ENCODE measurements around the gene PIF1.

Gene PIF1, protein sequence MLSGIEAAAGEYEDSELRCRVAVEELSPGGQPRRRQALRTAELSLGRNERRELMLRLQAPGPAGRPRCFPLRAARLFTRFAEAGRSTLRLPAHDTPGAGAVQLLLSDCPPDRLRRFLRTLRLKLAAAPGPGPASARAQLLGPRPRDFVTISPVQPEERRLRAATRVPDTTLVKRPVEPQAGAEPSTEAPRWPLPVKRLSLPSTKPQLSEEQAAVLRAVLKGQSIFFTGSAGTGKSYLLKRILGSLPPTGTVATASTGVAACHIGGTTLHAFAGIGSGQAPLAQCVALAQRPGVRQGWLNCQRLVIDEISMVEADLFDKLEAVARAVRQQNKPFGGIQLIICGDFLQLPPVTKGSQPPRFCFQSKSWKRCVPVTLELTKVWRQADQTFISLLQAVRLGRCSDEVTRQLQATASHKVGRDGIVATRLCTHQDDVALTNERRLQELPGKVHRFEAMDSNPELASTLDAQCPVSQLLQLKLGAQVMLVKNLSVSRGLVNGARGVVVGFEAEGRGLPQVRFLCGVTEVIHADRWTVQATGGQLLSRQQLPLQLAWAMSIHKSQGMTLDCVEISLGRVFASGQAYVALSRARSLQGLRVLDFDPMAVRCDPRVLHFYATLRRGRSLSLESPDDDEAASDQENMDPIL

DNA sequence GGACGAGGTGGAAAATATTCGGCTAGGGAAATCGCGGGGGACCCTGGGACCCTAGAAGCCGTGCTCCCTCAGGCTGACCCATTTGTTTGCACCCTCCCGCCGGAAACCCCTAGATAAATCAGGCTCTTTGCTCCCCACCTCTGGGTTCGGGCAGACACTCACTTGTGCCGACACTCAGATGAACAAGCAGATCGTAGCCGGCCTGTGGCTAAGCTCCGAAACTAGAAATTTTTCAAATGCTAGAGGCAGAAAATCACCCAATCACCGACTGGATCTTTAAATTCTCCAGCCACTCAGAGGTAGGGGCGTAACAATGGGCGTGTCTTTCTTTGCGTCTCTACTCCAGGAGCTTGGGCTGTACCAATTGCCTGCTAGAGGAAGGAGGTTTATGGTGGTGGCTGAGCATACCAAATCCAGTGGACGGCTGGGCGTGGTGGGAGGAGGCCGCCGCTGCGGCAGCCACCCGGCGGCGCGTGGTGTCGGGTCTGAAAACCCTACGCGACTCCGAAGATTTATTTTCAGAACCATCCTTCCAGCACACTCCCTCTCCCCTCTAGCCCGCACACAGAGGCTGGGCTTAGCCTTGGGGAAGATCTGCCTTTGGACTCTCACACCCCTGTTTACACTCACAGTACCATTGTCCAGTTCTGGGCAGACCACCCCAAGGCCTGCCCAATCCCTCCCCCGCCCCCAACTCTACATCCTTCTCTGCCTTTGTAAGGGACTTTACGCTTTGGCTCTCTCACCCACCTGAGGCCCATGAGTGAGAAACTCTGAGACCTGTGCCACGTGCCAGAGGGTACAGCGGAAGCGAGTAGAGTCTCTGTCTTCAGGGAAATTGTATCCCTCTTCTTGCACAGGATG is at the start of gene PIF1:
TSS of gene PIF1 (minus strand) at position 217 of the 864 bp plus-strand sequence. CDS start 1,312 bp downstream, outside the sequence.
- peak; percentile 99 for DNase-seq (ENCODE audit: low read depth)

DNA sequence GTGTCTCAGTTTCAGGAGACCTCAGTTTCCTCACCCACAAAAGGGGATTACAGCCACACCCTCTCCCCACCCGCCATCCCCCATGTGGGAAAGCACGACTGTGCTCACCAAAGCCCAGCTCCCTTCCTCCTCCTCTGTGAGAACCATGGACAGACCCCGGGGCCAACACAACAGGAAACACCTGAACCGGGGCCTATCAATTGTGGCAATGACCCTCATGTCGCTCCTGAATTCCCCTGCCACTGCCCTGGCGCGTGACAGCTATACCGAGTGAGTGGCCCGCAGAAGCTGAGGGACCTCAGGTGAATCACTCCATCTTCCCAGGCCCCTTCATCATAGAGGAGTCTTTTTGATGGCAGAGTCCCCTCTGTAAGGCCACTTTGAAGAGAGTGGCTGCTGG is 44.9 kb upstream of the PIF1 start:
- DNase-seq (ENCODE audit: low read depth), result no peak

DNA sequence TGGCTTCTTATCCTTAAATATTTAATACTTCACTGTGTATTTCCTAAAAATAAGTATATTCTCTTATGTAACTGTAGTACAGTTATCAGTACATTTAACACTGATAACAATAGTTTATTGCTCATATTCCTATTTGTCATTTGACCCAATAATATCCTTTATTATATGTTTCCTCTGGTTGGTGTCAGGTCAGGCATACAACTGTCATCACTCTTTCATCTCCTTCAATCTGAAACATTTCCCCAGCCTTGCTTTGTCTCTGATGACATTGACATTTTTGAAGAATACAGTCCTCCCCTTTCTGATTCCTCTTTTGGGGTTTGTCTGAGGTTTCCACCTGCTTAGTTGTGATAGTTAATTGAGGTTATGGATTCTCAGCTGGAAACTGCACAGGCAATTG is 44.1 kb upstream of the PIF1 start:
- no peak for DNase-seq (ENCODE audit: low read depth)

DNA sequence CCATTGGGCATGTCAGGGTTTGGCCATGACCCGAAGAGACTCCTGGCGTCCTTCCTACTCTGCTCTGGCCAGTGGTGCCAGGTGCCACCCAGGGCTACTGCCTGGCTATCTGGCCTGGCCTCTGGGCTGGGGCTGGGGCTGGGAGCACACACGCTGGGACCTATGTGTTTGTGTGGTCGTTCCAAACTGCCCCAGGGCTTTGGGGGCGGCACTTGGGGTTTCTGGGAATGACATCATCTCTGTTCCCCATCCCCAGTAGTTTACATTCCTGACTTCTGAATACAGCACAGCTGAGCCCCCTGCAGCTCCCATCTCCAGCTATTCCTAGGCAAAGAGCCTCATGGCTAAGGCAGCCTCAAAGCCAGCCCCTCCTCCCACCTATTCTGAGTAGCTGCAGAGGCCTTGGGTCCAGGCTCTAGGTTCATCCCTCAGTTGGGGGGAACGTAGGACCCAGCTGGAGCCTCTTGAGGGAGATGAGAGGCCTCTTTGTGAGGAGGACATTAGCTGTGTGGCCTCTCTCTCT is 40.6 kb upstream of the PIF1 start:
- DNase-seq (ENCODE audit: low read depth), result no peak

DNA sequence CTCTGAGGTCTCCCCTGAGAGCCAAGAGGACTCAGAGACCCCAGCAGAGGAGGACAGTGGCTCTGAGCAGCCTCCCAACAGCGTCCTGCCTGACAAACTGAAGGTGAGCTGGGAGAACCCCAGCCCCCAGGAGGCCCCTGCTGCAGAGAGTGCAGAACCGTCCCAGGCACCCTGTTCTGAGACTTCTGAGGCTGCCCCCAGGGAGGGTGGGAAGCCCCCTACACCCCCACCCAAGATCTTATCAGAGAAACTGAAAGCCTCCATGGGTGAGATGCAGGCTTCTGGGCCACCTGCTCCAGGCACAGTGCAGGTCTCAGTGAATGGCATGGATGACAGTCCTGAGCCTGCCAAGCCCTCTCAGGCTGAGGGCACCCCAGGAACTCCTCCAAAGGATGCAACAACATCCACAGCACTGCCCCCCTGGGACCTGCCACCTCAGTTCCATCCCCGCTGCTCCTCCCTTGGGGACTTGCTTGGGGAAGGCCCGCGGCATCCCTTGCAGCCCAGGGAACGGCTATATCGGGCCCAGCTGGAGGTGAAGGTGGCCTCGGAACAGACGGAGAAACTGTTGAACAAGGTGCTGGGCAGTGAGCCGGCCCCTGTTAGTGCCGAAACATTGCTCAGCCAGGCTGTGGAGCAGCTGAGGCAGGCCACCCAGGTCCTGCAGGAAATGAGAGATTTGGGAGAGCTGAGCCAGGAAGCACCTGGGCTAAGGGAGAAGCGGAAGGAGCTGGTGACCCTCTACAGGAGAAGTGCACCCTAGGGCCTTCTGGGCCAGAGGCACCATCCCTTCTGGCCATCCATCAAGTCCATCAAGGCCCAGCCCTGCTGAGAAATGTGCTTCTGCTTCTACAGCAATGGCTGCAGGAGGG is 39.9 kb upstream of the PIF1 start:
- no peak for DNase-seq (ENCODE audit: low read depth)

DNA sequence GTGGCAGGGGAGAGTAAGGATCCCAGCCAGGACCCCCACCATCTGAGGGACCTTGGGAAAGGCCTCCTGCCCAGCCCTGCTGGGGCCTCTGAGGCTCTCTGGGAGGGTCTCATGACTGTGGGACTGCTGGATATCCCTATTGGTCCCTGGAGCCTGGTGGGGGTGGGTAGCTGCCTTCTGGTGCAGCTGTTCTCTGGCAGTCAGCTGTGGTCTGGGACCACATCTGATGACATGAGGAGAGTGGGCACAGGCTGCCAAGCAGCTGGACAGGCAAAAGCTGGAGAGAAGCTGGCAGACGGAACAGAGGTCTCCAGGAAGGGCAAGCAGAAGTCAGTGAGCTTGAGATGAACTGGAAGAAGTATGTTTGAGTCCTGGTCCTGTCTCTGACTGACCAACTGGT is 38.6 kb upstream of the PIF1 start:
- no peak for DNase-seq (ENCODE audit: low read depth)

DNA sequence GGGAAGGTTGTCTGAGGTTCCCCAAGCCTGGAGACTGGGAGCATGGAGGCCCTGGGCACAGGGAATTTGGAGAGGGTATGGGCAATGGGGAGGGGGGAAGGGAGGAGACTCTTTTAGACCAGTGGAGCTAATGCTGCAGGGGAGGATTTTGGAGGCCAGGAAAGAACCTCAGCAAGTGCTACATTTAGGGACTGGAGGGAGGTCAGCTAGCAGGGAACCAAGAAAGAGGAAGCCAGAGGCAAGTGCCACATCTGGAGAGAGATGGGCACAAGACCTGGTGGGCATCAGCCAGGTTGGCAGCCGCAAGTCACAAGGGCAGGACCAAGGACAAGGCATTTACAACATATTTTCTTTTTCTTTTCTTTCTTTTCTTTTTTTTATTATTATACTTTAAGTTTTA is 37.0 kb upstream of the PIF1 start:
- DNase-seq (ENCODE audit: low read depth), result no peak

DNA sequence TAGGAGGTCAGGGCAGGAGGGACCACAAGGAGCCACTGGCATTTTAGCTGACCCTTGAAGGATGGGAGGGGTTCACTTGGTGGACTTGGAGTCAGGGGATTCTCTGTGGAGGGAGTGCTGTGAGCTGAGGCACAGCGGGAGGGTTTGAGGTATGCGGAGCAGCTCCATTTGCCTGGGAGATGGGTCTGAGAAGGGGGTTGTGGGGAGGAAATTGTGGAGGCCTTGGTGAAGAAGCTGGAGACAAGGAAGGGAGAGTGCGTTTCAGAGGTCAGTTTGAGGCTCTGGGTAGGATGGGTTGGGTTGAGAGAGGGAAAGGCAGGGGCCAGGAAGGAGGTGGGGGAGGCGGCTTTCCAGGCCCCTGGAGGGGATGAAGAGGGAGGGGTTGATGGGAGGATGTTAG is 36.5 kb upstream of the PIF1 start:
- no peak for DNase-seq (ENCODE audit: low read depth)

DNA sequence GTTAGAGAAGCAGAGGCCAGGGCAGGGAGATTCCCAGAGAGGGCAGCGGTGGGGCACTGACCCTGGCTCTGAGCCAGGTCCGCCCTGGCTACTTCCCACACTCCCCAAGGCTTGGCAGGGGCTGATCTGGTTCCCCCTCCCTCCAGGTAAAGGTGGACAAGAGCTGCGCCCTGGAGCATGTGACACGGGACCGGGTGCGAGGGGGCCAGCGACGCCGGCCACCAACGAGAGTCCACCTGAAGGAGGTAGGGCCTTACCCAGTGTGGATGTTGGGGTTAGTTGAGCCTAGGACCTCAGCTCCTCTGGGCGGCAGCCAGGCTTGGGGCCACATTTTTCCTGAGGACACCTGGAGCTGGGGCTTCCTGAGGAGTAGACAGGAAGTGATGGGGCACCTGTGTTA is 35.9 kb upstream of the PIF1 start:
- DNase-seq (ENCODE audit: low read depth), result no peak

DNA sequence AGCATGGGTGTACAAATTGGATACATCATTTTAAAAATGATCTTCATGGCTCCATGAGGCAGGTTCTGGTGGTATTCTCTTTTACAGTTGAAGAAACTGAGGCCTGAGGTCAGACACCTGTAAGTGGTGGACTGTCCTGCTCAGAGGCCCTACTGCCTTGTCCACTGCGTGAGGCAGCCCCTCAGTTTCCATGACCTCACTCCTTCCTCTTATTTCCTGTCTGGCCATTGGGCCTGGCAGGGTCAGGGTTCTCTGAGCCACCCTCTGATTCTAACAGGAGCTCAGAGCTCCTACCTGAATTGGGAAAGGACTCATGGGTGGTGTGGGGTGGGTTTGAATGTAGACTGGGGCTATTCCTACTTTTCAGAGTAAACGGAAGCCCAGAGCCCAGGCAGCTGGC is 33.8 kb upstream of the PIF1 start:
- no peak for DNase-seq (ENCODE audit: low read depth)

DNA sequence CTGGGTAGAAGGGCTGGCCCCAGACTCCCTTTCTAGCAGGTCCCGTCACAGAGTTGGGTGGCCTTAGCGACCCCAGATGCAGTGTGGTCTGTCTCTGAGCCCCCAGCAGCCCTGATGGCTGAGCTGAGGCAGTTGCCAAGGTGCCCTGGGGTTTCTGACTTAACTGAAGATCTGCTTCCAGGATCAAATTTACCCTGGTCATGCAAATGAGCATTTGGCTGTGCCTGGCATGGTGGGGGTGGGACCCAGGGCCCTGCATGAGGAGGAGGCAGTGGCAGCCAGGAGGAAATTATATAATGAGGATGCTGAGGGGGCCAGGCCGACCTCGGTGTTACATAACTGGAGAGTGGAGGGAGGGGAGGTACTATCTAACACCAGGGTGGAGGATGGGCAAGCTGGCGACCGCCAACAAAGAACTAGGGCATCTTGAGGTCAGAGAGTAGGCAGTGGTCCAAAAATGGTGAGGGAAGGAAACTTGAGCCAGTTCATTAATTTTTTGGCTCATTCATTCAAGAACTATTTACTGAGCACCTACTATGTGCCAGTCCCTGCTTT is 32.7 kb upstream of the PIF1 start:
- no peak for DNase-seq (ENCODE audit: low read depth)

DNA sequence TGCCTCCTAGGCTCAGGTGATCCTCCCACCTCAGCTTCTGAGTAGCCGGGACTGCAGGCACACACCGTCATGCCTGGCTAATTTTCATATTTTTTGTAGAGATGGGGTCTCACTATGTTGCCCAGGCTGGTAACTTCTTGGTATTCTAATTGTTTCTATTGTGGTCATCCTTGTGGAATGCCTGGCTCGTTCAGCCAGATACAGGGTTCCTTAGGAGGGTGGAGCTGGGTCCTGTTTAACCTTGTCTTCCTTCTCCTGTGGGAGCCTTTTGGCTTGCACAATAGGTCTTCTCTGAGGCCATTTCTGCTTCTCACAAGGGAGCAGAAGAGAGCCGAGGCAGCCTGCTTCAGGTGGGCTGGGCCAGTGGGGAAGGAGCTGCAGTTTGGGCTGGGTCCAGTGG is 32.0 kb upstream of the PIF1 start:
- DNase-seq (ENCODE audit: low read depth), result no peak

DNA sequence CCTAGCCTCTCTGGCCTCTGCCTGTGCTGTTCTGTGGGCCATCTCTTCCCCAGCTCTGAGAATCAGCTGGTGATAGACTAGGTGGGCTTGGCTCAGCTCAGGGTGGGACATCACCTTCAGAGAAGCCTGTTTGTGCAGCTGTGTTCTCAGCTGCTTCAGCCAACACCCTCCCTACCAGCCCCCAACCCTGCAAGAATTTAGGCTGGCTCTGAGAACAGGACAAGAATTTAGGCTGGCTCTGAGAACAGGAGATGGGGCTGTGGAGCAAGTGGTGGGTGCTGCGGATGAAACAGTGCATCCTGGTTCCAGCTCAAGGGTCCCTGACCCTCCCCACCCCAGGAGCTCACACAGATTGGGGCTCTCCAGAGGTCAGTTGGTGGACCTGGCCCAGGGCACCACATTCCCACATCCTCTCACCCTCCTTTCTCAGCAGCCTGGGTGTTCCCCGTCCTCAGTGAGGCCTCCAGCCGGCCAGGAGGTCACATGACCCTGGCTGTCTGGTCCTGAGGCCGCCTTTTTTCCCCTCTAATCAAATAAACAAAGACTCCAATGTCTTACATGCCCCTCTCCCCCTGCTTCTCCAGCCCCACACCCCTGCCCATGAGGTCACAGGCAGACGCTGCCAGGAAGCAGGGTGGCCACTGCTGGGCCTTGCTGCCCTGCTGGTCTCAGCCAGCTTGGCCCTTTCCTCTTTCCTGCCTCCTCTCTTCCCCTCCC is 31.1 kb upstream of the PIF1 start:
- DNase-seq (ENCODE audit: low read depth), result no peak

DNA sequence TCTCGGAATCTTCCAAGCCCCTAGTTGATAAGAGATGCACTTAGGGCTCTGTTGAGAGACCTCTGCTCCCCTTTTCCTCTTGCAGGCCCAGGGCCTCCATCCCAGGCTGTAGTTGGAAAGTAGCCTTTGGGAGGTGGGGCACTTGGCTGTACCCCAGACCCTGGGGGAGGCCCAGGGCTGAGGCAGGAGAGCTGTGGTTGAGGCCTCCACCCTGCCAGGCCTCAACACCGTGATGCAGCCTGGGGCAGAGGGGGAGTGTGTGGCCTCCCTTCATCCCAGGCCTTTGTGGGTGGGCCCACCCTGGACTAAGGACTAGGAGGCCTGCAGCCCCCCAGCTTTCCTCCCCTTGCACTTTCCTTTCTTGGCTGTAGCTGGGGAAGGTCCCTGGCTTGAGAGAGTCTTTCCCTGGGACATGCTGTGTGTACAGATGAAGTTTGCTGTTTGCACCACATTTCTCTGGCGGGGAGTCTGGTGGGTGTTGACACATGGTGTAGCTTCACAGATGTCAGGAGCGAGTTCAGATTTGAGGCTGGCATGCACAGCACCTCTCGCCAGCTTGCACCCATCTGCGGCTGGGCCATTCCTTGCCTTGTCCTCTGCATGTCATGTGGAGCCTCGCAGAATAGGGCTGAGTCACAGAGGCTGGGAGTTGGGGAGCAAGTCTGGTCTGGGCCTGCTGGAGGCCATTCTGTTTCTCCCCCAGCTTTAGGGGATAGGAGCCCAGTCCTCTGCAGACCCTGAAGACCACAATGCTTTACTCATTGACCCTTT is 29.9 kb upstream of the PIF1 start:
- no peak for DNase-seq (ENCODE audit: low read depth)

DNA sequence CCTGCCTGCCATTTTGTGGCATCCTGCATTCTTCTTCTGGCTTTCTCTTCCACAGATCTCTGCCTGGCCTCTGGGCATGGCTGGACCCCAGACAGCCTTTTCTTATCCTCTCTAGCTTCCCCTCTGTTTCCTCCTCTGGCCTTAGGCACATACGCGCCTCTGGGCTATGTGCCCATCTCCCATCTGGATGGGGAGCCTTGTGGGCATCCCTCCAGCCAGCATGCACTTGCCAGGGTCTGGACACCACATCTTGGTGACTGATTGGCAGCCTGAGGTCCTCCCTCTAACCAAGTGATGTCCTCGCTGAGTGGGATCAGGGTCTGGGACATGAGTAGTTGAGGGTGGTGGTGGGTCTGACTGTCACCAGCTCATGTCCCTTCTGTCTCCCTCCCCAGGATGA is 29.1 kb upstream of the PIF1 start:
- DNase-seq (ENCODE audit: low read depth), result no peak

DNA sequence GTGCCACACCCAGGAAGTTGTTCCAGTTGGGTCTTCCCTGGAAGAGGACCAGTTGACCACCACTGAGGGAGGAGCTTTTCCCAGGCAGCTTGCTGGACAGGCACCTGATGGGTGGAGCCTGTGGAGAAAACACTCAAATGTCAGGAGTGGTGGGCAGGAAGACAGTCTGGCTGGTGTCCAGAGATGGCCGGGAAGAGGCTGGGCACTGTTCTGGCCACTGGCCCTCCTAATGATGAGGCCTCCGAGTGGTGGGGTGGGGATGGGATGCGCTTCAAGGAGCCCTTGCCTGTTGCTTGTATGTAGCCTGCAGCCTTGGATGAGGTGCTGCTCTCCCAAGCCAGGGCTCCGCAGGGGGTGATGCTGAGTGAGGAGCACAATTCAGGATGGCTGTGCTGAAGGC is 28.6 kb upstream of the PIF1 start:
- DNase-seq (ENCODE audit: low read depth), result no peak

DNA sequence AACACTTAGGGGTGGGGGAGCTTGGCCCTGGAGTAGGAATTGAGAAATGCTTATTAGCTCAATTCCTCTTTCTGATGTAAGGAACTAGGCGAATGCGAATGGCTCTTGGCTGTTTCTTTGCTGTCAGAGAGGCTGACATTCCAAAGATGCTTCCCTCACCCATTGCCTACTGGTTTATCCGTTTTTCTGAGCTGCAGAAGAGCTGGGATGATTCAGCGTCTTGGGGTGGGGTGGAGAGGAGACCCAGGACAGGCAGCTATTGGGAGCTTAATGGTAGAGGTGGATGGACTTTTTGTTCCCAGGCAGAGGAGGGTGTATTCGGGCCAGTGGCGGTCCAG is 26.0 kb upstream of the PIF1 start:
- peak; percentile 52 for DNase-seq (ENCODE audit: low read depth)

DNA sequence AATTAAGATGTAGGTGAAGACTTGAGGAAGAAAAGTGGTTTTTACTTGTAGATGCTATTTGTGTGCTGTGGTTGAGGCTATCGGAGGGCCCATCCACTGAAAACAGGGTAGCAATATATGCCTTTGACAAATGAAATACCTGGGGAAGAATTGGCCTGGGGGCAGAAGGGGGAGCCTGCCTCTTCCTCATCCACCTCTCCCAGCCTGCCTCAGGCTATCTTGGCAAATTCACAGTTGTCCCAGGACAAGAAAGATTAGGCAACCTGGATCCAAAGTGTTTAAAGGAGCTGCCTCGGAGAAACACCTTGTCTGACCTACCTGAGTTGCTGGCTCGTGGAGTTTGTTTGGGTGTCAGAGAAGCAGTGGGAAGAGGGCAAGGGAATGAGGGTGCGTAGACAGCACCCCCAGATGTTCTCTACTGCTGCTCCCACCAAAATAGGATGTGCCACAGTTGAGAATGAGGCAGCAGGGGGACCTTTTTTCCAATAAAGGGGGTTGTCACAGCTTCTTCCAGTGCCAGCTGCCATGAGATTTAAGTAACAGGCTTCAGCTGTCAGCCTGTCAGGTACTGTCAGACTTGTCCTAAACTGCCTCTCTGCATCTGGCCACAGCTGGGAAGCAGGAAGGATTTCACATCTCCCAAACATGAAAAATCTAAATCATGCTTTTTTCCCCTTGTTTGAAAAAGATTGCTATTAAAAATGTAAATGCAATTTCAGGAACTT is 25.5 kb upstream of the PIF1 start:
- DNase-seq (ENCODE audit: low read depth), result no peak
